ENCODE results near the gene JUN.

DNA sequence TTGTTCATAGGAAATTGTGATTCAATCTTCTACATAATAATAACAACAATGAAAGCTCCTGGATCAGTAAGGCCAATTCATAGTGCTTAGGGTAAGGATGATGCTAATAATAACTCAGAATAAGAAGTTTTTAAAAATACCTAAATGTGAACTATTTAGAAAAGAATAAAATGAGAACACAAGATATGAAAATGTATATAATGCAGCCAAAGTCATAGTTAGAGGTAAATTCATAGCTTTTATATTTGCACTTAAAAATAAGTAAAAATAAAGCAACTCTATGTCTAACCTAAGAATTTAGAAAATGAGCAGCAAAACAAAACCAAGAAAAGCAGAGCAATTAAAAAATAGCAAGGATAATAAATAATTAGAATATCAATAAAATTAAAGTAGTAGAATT lies 43.5 kb upstream of the JUN start:
- TF ChIP-seq CTCF (conservative IDR thresholded peaks at IDR 0.05; ENCODE audit: low read depth, low read length) = no peak
- TF ChIP-seq EZH2 (IDR thresholded peaks at IDR 0.05; ENCODE audit: borderline replicate concordance, low read depth, low read length, poor library complexity, severe bottlenecking) = no peak
